HG03457 (cell line): Measurements from ENCODE around the gene RSPO4.

ENCODE experiments used
- ATAC-seq: cut with Tn5 transposase; IDR thresholded peaks from one replicate; pipeline ENCODE4 v1.9.1; 2021; ENCODE audit warnings: moderate number of reproducible peaks; ENCODE audit not compliant: unreplicated experiment

RSPO4 gene

GRCh38 chr20:971346-971745, 30.8 kb downstream of the RSPO4 start:
- no peak for ATAC-seq

- no peak for ATAC-seq
These were observed 32.2 kb downstream of the RSPO4 start for GRCh38 chr20:969868-970267.

GRCh38 chr20:967796-968742, 34.0 kb downstream of the RSPO4 start:
- no peak for ATAC-seq

- no peak for ATAC-seq
These were observed 36.2 kb downstream of the RSPO4 start for GRCh38 chr20:965956-966355.

GRCh38 chr20:963795-964194, 38.3 kb downstream of the RSPO4 start:
- ATAC-seq = no peak

- no peak for ATAC-seq
These were observed 39.4 kb downstream of the RSPO4 start for GRCh38 chr20:962683-963082.

GRCh38 chr20:962223-962622, 39.9 kb downstream of the RSPO4 start:
- ATAC-seq = no peak

GRCh38 chr20:961768-962167, 40.3 kb downstream of the RSPO4 start:
- ATAC-seq = no peak

- ATAC-seq = no peak
These were observed 42.0 kb downstream of the RSPO4 start for GRCh38 chr20:959996-960615.

- ATAC-seq = no peak
These were observed 42.9 kb downstream of the RSPO4 start for GRCh38 chr20:958936-959815.

GRCh38 chr20:957544-957943, 44.6 kb downstream of the RSPO4 start:
- ATAC-seq = no peak

- ATAC-seq = no peak
These were observed 45.7 kb downstream of the RSPO4 start for GRCh38 chr20:956330-956951.

GRCh38 chr20:955656-956055, 46.5 kb downstream of the RSPO4 start:
- ATAC-seq = no peak

- ATAC-seq = no peak
These were observed 47.0 kb downstream of the RSPO4 start for GRCh38 chr20:955111-955510.

- ATAC-seq = no peak
These were observed 48.4 kb downstream of the RSPO4 start for GRCh38 chr20:953742-954141.

GRCh38 chr20:952196-952795, 49.8 kb downstream of the RSPO4 start:
- ATAC-seq = no peak

GRCh38 chr20:951384-952169, 50.5 kb downstream of the RSPO4 start:
- ATAC-seq = no peak

GRCh38 chr20:949717-950116, 52.4 kb downstream of the RSPO4 start:
- no peak for ATAC-seq

- no peak for ATAC-seq
These were observed 55.3 kb downstream of the RSPO4 start for GRCh38 chr20:946826-947225.

- no peak for ATAC-seq
These were observed 56.3 kb downstream of the RSPO4 start for GRCh38 chr20:945841-946240.
